BE2C (cell line): ENCODE data around the gene FAM193A.
"Not testable (repeated sequence)": the region's sequence is repeated elsewhere in the genome, so short reads cannot be mapped to it uniquely, and the experiment has no call there.

Experiments used
- DNase-seq: peaks from one replicate; pipeline ENCODE4 v3.0.0-alpha.2; 2020
- H3K27me3 ChIP-seq: fragments of 250-450 bp; sonication (Bioruptor Pico); 2 replicates; pipeline ENCODE4 v1.5.1; 2020; ENCODE audit warnings: mild to moderate bottlenecking
- H3K36me3 ChIP-seq: fragments of 250-450 bp; sonication (Bioruptor Pico); 2 replicates; pipeline ENCODE4 v1.5.1; 2020; ENCODE audit warnings: mild to moderate bottlenecking
- H3K4me1 ChIP-seq: fragments of 250-450 bp; sonication (Bioruptor Pico); 2 replicates; pipeline ENCODE4 v1.5.1; 2020
- H3K4me3 ChIP-seq: 2 replicates; pipeline ENCODE4 v1.5.1; 2011; ENCODE audit warnings: low read depth, low read length
- H3K9me3 ChIP-seq: fragments of 250-450 bp; sonication (Bioruptor Pico); 2 replicates; pipeline ENCODE4 v1.5.1; 2020
- TF ChIP-seq, protein P1 (sequence below): IDR thresholded peaks from 2 replicates; pipeline ENCODE4 v1.5.1; 2012; ENCODE audit warnings: mild to moderate bottlenecking, low read depth, low read length

Gene FAM193A

DNA sequence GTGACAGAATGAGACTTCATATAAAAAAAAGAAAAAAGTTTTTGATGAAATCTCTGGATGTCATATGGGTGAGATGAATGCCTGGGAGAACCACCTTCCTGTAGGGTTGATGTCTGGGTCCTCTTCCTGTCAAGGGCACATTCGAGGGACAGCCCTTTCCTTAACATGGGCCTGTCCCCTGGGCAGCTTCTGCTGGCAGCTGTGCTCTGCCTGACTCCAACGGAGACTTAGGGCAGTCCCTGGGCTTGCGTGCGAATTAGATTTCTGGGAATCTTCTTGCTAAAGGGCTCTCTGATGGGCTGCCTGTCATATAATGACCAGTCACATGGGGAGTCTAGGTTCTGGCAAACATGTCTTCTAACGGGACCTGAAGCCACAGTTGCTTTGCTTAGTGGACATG is 179.0 kb downstream of the FAM193A start:
- Histone ChIP-seq H3K36me3 (peaks cover 42% of the 10 kb centered on the region), H3K4me3 (no peak overlapping the region), H3K27me3 (no peaks in the 10 kb centered on the region), H3K4me1 (peaks cover 13% of the 10 kb centered on the region; the same call in 1 of the 2 replicates), H3K9me3 (no peaks in the 10 kb centered on the region)
- TF ChIP-seq, protein P1, sequence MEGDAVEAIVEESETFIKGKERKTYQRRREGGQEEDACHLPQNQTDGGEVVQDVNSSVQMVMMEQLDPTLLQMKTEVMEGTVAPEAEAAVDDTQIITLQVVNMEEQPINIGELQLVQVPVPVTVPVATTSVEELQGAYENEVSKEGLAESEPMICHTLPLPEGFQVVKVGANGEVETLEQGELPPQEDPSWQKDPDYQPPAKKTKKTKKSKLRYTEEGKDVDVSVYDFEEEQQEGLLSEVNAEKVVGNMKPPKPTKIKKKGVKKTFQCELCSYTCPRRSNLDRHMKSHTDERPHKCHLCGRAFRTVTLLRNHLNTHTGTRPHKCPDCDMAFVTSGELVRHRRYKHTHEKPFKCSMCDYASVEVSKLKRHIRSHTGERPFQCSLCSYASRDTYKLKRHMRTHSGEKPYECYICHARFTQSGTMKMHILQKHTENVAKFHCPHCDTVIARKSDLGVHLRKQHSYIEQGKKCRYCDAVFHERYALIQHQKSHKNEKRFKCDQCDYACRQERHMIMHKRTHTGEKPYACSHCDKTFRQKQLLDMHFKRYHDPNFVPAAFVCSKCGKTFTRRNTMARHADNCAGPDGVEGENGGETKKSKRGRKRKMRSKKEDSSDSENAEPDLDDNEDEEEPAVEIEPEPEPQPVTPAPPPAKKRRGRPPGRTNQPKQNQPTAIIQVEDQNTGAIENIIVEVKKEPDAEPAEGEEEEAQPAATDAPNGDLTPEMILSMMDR = no peak
- DNase-seq = no peak

DNA sequence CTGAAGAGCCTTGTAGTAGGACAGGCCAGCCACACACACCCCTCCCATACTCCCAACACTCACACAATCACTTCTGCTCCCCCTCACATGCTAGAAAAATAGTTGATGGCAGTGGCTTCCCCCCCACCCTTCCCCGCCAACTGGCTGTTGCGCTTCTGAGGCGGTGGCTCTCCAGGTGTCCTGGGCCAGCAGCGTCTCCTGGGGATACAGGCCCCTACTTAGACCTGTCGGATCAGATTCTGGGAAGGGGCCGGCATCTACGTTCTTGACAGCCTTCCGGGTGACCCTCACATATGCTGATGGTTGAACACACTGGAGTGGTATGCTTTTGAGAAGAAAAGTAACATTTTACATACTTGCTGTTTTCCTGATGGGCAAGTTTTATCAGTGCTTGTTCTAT is 179.8 kb downstream of the FAM193A start:
- H3K27me3 ChIP-seq = no peaks in the 10 kb centered on the region
- no peak overlapping the region for H3K4me3 ChIP-seq
- no peak for DNase-seq
- H3K9me3 ChIP-seq = no peaks in the 10 kb centered on the region
- TF ChIP-seq, protein P1 = no peak
- H3K36me3 ChIP-seq = peaks cover 42% of the 10 kb centered on the region
- H3K4me1 ChIP-seq = peaks cover 13% of the 10 kb centered on the region; the same call in 1 of the 2 replicates

DNA sequence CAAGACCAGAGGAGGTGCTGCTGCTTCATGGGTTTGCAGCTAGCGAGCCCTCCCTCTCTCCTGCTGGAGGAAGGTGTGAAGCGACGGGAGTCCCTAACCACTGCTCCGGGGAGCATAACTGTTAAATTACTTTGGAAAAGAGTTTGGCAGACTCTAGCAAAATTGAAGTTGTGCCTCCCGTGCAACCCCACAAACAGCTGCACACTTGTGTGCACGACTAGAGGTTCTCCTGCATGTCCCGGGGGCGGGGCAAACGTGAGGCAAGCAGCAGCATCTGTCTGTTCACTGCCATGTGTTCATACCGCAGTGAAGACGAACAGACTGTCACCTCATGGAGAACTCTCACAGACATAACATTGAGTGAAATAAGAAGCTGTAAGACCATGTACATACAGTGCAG is 185.1 kb downstream of the FAM193A start:
- Histone ChIP-seq H3K9me3 (no peaks in the 10 kb centered on the region), H3K4me3 (no peak overlapping the region), H3K36me3 (peaks cover 42% of the 10 kb centered on the region), H3K27me3 (no peaks in the 10 kb centered on the region), H3K4me1 (no peaks in the 10 kb centered on the region)
- TF ChIP-seq, protein P1 = no peak
- DNase-seq = no peak

DNA sequence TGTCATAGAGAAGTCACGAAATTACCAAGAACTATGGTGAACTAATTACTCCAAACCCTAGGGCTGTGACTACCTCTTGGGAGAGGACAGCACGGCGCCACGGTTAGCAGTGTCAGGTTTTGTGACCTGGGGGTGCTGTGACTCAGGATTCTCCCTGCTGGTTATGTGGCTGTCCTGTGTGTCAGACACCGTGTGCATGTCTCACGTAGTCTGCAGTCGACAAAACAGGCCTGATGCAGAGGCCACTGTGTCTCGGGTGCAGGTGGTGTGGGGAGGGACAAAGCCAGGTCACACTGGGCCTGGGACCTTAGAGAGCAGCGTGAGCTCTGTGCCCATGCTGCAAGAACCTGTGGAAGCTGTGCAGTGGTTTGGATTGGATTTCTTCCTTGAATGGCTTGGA is 185.6 kb downstream of the FAM193A start:
- no peaks in the 10 kb centered on the region for H3K4me1 ChIP-seq
- no peak overlapping the region for H3K4me3 ChIP-seq
- TF ChIP-seq, protein P1 = no peak
- H3K9me3 ChIP-seq = no peaks in the 10 kb centered on the region
- no peaks in the 10 kb centered on the region for H3K27me3 ChIP-seq
- H3K36me3 ChIP-seq = peaks cover 39% of the 10 kb centered on the region
- no peak for DNase-seq

DNA sequence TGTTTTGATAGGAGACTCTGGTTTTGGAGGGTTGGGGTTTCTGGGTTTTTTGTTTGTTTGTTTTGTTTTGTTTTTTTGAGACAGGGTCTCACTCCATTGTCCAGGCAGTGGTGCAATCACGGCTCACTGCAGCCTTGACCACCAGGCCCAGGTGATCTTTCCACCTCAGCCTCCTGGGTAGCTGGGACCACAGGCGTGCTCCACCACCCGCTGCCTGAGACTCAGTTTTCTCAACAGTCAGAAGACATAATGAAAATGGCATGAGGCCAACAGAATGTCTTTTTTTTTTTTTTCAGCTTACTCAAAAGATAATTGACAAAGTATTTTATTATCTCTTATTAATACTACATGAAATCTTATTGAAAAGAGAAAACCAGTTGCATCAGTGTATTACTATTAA is 187.3 kb downstream of the FAM193A start:
- Histone ChIP-seq H3K9me3 (no peaks in the 10 kb centered on the region), H3K4me1 (no peaks in the 10 kb centered on the region), H3K4me3 (no peak overlapping the region), H3K36me3 (peaks cover 22% of the 10 kb centered on the region), H3K27me3 (no peaks in the 10 kb centered on the region)
- TF ChIP-seq, protein P1 = no peak
- no peak for DNase-seq

DNA sequence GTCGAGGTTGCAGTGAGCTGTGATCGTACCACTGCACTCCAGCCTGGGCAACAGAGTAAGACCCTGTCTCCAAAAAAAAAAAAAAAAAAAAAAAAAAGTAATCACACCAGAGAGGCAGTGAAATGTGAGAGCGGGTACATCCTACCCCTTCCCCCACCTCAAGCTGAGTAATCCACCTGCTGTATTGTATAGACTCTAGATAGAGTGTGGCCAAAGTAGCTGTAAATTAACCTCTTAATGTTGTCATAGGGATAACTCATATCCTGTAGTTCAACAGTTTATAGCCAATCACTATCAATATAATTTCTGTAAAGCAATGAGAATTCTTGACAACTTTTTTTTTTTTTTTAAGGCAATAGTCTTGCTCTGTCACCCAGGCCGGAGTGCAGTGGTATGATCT is 188.9 kb downstream of the FAM193A start:
- Histone ChIP-seq H3K36me3 (peaks cover 24% of the 10 kb centered on the region), H3K9me3 (no peaks in the 10 kb centered on the region), H3K4me3 (no peak overlapping the region), H3K27me3 (no peaks in the 10 kb centered on the region), H3K4me1 (no peaks in the 10 kb centered on the region)
- DNase-seq = no peak
- TF ChIP-seq, protein P1 = no peak

DNA sequence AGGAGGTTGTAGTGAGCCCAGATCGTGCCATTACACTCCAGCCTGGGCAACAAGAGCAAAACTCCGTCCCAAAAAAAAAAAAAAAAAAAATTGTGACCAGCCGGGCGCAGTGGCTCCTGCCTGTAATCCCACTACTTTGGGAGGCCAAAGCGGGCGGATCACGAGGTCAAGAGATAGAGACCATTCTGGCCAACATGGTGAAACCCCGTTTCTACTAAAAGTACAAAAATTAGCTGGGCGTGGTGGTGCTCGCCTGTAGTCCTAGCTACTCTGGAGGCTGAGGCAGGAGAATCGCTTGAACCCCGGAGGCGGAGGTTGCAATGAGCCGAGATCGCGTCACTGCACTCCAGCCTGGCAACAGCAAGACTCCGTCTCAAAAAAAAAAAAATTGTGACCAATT is 190.4 kb downstream of the FAM193A start:
- H3K4me3 ChIP-seq, H3K4me1 ChIP-seq, DNase-seq, H3K27me3 ChIP-seq, H3K9me3 ChIP-seq: not testable (repeated sequence)
- peaks cover 24% of the 10 kb centered on the region for H3K36me3 ChIP-seq
